ENCODE results near the gene PLBD2.

- no peak for TF ChIP-seq POLR2A (IDR thresholded peaks at IDR 0.05)
- no peak for TF ChIP-seq CTCF (IDR thresholded peaks at IDR 0.05)
Observed at GRCh38 chr12:113318046-113318656, 40.2 kb upstream of the PLBD2 start.
